HepG2 (cell line): ENCODE results near the gene RINL. TPM values are rescaled to one million over a fixed set of nuclear protein-coding genes. Genes with fewer than 3 reads are reported as not detected.
A peak's percentile ranks its signal among the peaks of the same experiment; 100 is the strongest.

Experiments
- BRF2 ChIP-seq: sonication (generic); formaldehyde crosslinking; IDR thresholded peaks from 2 replicates; pipeline ENCODE4 v1.8.1; 2022; ENCODE audit warnings: mild to moderate bottlenecking, missing genetic modification reagents
- CREB1 ChIP-seq, 2 experiments: fragments of 450-650 bp in 1 of 2; IDR thresholded peaks; 2 replicates each; pipeline ENCODE4 v1.6.1; 2016 to 2017; ENCODE audit warnings: control low read depth in 1 of 2, mild to moderate bottlenecking in 1 of 2, missing compliant biosample characterization in 1 of 2, missing genetic modification characterization in 1 of 2
- DR1 ChIP-seq: sonication (generic); formaldehyde crosslinking; IDR thresholded peaks from 2 replicates; pipeline ENCODE4 v1.8.0; 2021; ENCODE audit warnings: mild to moderate bottlenecking, missing genetic modification reagents, inconsistent platforms
- JUN ChIP-seq: sonication (generic); formaldehyde crosslinking; IDR thresholded peaks from 2 replicates; pipeline ENCODE4 v1.4.0; 2020; ENCODE audit warnings: mild to moderate bottlenecking, missing genetic modification reagents
- KDM1A ChIP-seq: IDR thresholded peaks from 2 replicates; pipeline ENCODE4 v1.6.1; 2016; ENCODE audit warnings: missing compliant biosample characterization
- KDM4B ChIP-seq: sonication (generic); formaldehyde crosslinking; IDR thresholded peaks from 2 replicates; pipeline ENCODE4 v1.4.0; 2020; ENCODE audit warnings: missing genetic modification reagents
- MXD1 ChIP-seq: sonication (generic); formaldehyde crosslinking; IDR thresholded peaks from 2 replicates; pipeline ENCODE4 v1.4.0; 2020; ENCODE audit warnings: mild to moderate bottlenecking, missing genetic modification reagents
- NR2F2 ChIP-seq: IDR thresholded peaks from 2 replicates; pipeline ENCODE4 v1.6.1; 2012; ENCODE audit warnings: low read depth, inconsistent platforms, borderline replicate concordance
- POLR2G ChIP-seq: fragments of 200-400 bp; formaldehyde crosslinking; IDR thresholded peaks from 2 replicates; pipeline ENCODE4 v1.6.1; 2018; ENCODE audit warnings: mild to moderate bottlenecking, low read depth, low read length, moderate library complexity
- SNAPC4 ChIP-seq: sonication (generic); formaldehyde crosslinking; IDR thresholded peaks from 2 replicates; pipeline ENCODE4 v1.4.0; 2020; ENCODE audit warnings: mild to moderate bottlenecking, missing genetic modification reagents
- SNRNP70 ChIP-seq: fragments of 200-400 bp; formaldehyde crosslinking; IDR thresholded peaks from 2 replicates; pipeline ENCODE4 v1.6.1; 2017; ENCODE audit warnings: mild to moderate bottlenecking, low read depth, low read length, moderate library complexity
- TARDBP ChIP-seq: sonication (generic); formaldehyde crosslinking; IDR thresholded peaks from 2 replicates; pipeline ENCODE4 v1.8.0; 2022; ENCODE audit warnings: mild to moderate bottlenecking, missing genetic modification reagents
- ZFP62 ChIP-seq: sonication (generic); formaldehyde crosslinking; IDR thresholded peaks from 2 replicates; pipeline ENCODE4 v1.4.0; 2020; ENCODE audit warnings: missing genetic modification reagents
- ZNF274 ChIP-seq: sonication (generic); formaldehyde crosslinking; IDR thresholded peaks from 2 replicates; pipeline ENCODE4 v1.5.1; 2020; ENCODE audit warnings: mild to moderate bottlenecking, missing genetic modification reagents
- ZNF383 ChIP-seq: sonication (generic); formaldehyde crosslinking; IDR thresholded peaks from 2 replicates; pipeline ENCODE4 v1.4.0; 2020; ENCODE audit warnings: missing genetic modification reagents, mild to moderate bottlenecking, borderline replicate concordance
- ZNF446 ChIP-seq: sonication (generic); formaldehyde crosslinking; IDR thresholded peaks from 2 replicates; pipeline ENCODE4 v1.5.0; 2020; ENCODE audit warnings: mild to moderate bottlenecking, missing genetic modification reagents
- polyA plus RNA-seq, 8 experiments: library from polyadenylated mRNA; depleted of rRNA in 3 of 8; stranded (reverse) in 7 of 8; unstranded in 1 of 8; fragments of >200 nt; fragmentation: Illumina TruSeq in 4 of 8; extraction: Trizol in 4 of 8; gene quantifications; 2 replicates each; pipeline versions ENCODE4 v1.2.1 to v1.2.3, GENCODE V29; 2011 to 2016; ENCODE audit warnings: low read depth in 4 of 8, missing spikeins in 1 of 8, mixed read lengths in 1 of 8; ENCODE audit not compliant: insufficient read depth in 1 of 8
- total RNA-seq, 5 experiments: library from RNA; depleted of rRNA; stranded (reverse); fragments of >200 nt; fragmentation: Illumina TruSeq; extraction: Trizol; gene quantifications; 2 replicates each; pipeline ENCODE4 v1.2.3, GENCODE V29; 2016; ENCODE audit warnings: low read depth in 1 of 5
- TF ChIP-seq, protein P1 (sequence below), 2 experiments: sonication (generic) in 1 of 2; formaldehyde crosslinking in 1 of 2; IDR thresholded peaks; 2 replicates each; pipeline versions ENCODE4 v1.4.0 to v1.6.1; 2018 to 2020; ENCODE audit warnings: missing genetic modification reagents in 2 of 2, borderline replicate concordance in 1 of 2, low read depth in 1 of 2, mild to moderate bottlenecking in 1 of 2, missing biosample characterization in 1 of 2
- TF ChIP-seq, protein P2 (sequence below): sonication (generic); formaldehyde crosslinking; IDR thresholded peaks from 2 replicates; pipeline ENCODE4 v1.5.0; 2020; ENCODE audit warnings: missing genetic modification reagents
- TF ChIP-seq, protein P3 (sequence below): IDR thresholded peaks from 2 replicates; pipeline ENCODE4 v1.6.1; 2016; ENCODE audit warnings: missing compliant biosample characterization, missing genetic modification reagents, borderline replicate concordance

The RINL gene
- total and polyA plus RNA-seq, 2 of the 13 experiments (the other 11 are each of a cell fraction or from before 2014, with no cell fraction given) = 11.4 to 18.0 TPM

GRCh38 chr19:38850976-38851621 lies 27.0 kb downstream of the RINL start (continued):
- TF ChIP-seq, protein P1, sequence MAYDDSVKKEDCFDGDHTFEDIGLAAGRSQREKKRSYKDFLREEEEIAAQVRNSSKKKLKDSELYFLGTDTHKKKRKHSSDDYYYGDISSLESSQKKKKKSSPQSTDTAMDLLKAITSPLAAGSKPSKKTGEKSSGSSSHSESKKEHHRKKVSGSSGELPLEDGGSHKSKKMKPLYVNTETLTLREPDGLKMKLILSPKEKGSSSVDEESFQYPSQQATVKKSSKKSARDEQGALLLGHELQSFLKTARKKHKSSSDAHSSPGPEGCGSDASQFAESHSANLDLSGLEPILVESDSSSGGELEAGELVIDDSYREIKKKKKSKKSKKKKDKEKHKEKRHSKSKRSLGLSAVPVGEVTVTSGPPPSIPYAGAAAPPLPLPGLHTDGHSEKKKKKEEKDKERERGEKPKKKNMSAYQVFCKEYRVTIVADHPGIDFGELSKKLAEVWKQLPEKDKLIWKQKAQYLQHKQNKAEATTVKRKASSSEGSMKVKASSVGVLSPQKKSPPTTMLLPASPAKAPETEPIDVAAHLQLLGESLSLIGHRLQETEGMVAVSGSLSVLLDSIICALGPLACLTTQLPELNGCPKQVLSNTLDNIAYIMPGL (CRISPR knock-in tag; IDR thresholded peaks at IDR 0.05; ENCODE audit: borderline replicate concordance in 1 of 2, low read depth in 1 of 2) = no peak
- TF ChIP-seq DR1 (CRISPR knock-in tag) (no peak), CREB1 (IDR thresholded peaks at IDR 0.05) (no peak), CREB1 (CRISPR knock-in tag; IDR thresholded peaks at IDR 0.05) (no peak), KDM1A (CRISPR knock-in tag) (no peak), ZNF446 (CRISPR knock-in tag) (no peak), BRF2 (CRISPR knock-in tag) (no peak), ZNF274 (CRISPR knock-in tag) (0 out of 2 replicates have a peak, but pooled peaks have one; percentile 67), ZFP62 (no peak), SNAPC4 (CRISPR knock-in tag) (peak; percentile 45), SNRNP70 (no peak), KDM4B (CRISPR knock-in tag) (no peak), POLR2G (peak; percentile 16; the same call in 1 of the 2 replicates), TARDBP (CRISPR knock-in tag) (peak; percentile 1; the same call in 1 of the 2 replicates), ZNF383 (CRISPR knock-in tag) (no peak), JUN (no peak), NR2F2 (no peak), MXD1 (CRISPR knock-in tag) (no peak; the same call in 1 of the 2 replicates)
- TF ChIP-seq, protein P2, sequence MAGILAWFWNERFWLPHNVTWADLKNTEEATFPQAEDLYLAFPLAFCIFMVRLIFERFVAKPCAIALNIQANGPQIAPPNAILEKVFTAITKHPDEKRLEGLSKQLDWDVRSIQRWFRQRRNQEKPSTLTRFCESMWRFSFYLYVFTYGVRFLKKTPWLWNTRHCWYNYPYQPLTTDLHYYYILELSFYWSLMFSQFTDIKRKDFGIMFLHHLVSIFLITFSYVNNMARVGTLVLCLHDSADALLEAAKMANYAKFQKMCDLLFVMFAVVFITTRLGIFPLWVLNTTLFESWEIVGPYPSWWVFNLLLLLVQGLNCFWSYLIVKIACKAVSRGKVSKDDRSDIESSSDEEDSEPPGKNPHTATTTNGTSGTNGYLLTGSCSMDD (CRISPR knock-in tag) = no peak
- TF ChIP-seq, protein P3, sequence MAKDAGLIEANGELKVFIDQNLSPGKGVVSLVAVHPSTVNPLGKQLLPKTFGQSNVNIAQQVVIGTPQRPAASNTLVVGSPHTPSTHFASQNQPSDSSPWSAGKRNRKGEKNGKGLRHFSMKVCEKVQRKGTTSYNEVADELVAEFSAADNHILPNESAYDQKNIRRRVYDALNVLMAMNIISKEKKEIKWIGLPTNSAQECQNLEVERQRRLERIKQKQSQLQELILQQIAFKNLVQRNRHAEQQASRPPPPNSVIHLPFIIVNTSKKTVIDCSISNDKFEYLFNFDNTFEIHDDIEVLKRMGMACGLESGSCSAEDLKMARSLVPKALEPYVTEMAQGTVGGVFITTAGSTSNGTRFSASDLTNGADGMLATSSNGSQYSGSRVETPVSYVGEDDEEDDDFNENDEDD (CRISPR knock-in tag) = no peak
